ENCODE data around the gene GSTM4.

- no peak for TF ChIP-seq CTCF (IDR thresholded peaks at IDR 0.05)
- no peak for TF ChIP-seq EZH2 (IDR thresholded peaks at IDR 0.05; ENCODE audit: borderline replicate concordance, insufficient read depth, low read depth, low read length, poor library complexity, severe bottlenecking)
These were observed 13.3 kb upstream of the GSTM4 start for GRCh38 chr1:109642626-109643025.

All from B cell (primary cell).